HG02759 (cell line): ENCODE results near the gene FNDC3A.
"Not testable (repeated sequence)": the region's sequence is repeated elsewhere in the genome, so short reads cannot be mapped to it uniquely, and the experiment has no call there.

Experiments
- ATAC-seq: cut with Tn5 transposase; IDR thresholded peaks from one replicate; pipeline ENCODE4 v1.9.1; 2021; ENCODE audit warnings: mild to moderate bottlenecking, moderate library complexity; ENCODE audit not compliant: unreplicated experiment

FNDC3A gene

GRCh38 chr13:48976576-48977285 lies 1.0 kb downstream of the FNDC3A start:
- peak; percentile 18 for ATAC-seq

GRCh38 chr13:48977286-48977625 lies 1.5 kb downstream of the FNDC3A start:
- no peak for ATAC-seq

- no peak for ATAC-seq
Observed at GRCh38 chr13:48977973-48978372, 2.3 kb downstream of the FNDC3A start.

GRCh38 chr13:48978942-48979601 lies 3.4 kb downstream of the FNDC3A start:
- no peak for ATAC-seq

- ATAC-seq = peak; percentile 36
Observed at GRCh38 chr13:48979892-48980291, 4.2 kb downstream of the FNDC3A start.

- ATAC-seq = no peak
Observed at GRCh38 chr13:48983331-48983730, 7.6 kb downstream of the FNDC3A start.

GRCh38 chr13:48985756-48986155 lies 10.0 kb downstream of the FNDC3A start:
- ATAC-seq = no peak

GRCh38 chr13:48990900-48991299 lies 15.2 kb downstream of the FNDC3A start:
- ATAC-seq = no peak

GRCh38 chr13:48993150-48993549 lies 17.4 kb downstream of the FNDC3A start:
- no peak for ATAC-seq

GRCh38 chr13:48994706-48995105 lies 19.0 kb downstream of the FNDC3A start:
- no peak for ATAC-seq

- no peak for ATAC-seq
Observed at GRCh38 chr13:48998641-48999292, 23.1 kb downstream of the FNDC3A start.

GRCh38 chr13:49000247-49000646 lies 24.5 kb downstream of the FNDC3A start:
- no peak for ATAC-seq

GRCh38 chr13:49018986-49019635 lies 43.4 kb downstream of the FNDC3A start:
- ATAC-seq = not testable (repeated sequence)

- no peak for ATAC-seq
Observed at GRCh38 chr13:49020328-49020727, 44.6 kb downstream of the FNDC3A start.

- no peak for ATAC-seq
Observed at GRCh38 chr13:49020940-49021553, 45.3 kb downstream of the FNDC3A start.

GRCh38 chr13:49021953-49022352 lies 46.2 kb downstream of the FNDC3A start:
- no peak for ATAC-seq

GRCh38 chr13:49022472-49023144 lies 46.9 kb downstream of the FNDC3A start:
- no peak for ATAC-seq

GRCh38 chr13:49023431-49023830 lies 47.7 kb downstream of the FNDC3A start:
- ATAC-seq = no peak

GRCh38 chr13:49026851-49027250 lies 51.1 kb downstream of the FNDC3A start:
- ATAC-seq = no peak

- no peak for ATAC-seq
Observed at GRCh38 chr13:49029570-49029969, 53.9 kb downstream of the FNDC3A start.

- ATAC-seq = no peak
Observed at GRCh38 chr13:49030213-49030612, 54.5 kb downstream of the FNDC3A start.
